HG03378 (cell line): ENCODE measurements around the gene C5orf34.
A peak's percentile ranks its signal among the peaks of the same experiment; 100 is the strongest.
"Not testable (repeated sequence)": the region's sequence is repeated elsewhere in the genome, so short reads cannot be mapped to it uniquely, and the experiment has no call there.

Experiments used
- ATAC-seq: cut with Tn5 transposase; IDR thresholded peaks from one replicate; pipeline ENCODE4 v1.9.1; 2021; ENCODE audit warnings: mild to moderate bottlenecking, moderate library complexity; ENCODE audit not compliant: unreplicated experiment

Gene C5orf34, protein sequence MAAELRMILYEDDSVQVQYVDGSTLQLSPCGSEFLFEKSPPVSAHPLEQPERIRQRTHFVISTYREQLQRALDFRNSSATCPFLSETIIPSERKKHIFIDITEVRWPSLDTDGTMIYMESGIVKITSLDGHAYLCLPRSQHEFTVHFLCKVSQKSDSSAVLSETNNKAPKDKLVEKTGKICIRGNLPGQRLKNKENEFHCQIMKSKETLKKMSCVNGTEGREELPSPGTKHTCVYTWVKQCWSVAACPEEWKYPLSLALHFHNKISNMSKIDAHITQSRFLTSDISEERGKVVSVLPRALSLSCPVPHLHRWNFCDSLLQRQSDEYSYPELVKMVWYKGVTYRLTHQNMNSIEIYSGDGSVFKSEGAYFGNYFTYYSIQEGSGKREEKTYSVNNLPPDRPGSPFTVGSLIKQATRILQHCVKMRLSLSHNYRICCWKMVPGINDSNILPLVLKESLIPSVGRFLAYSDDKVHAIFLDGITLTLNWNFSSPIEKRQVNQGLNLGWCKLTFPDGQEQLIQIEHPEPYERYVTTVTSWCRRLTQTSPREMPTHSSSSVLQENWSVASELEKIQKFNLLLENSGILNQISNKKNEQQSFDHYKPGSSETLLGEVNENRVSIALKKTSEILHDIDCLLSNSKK

GRCh38 chr5:43514816-43515677 is at the start of gene C5orf34:
Gene C5orf34 (minus strand): TSS chr5:43515148. CDS start chr5:43509339, 5,809 bp downstream.
- ATAC-seq: peak; percentile 98

DNA sequence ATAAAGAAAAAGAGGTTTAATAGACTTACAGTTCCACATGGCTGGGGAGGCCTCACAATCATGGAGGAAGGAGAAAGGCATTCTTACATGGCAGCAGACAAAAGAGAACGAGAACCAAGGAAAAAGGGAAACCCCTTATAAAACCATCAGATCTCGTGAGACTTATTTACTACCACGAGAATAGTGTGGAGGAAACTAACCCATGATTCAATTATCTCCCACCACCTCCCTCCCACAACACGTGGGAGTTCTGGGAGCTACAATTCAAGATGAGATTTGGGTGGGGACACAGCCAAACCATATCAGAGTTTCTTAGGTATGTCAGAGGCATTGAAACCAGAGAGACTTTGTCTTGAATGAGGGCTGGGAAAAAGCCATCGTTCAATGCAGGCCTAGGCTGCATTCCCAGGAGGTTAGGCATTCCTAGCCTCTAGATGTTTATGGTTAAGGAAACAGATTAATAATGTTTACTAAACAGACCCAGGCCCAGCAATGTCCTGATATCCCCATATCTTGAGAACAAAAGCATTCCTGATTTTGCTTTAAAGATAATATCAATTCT is 49.4 kb upstream of the C5orf34 start:
- ATAC-seq: no peak

DNA sequence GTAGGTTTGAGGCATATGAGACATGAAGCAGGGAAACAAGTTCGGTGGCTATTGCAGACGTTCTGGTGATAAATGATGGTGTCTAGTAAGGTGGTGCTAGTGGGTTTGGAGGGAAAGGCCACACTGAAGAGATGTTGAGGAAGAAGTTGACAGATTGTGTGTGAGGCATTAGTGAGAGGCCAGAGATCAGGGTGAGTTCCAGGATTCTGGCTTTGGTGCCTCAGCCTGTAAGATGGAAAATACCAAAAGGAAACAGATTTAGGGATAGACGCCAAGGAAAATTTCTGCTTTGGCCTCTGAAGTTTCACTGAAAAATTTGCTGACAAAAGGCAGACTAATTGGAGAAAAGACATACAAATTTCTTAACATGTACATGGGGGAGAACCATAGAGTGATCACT is 48.4 kb upstream of the C5orf34 start:
- ATAC-seq: no peak

GRCh38 chr5:43561356-43561755 is 46.4 kb upstream of the C5orf34 start:
- no peak for ATAC-seq

DNA sequence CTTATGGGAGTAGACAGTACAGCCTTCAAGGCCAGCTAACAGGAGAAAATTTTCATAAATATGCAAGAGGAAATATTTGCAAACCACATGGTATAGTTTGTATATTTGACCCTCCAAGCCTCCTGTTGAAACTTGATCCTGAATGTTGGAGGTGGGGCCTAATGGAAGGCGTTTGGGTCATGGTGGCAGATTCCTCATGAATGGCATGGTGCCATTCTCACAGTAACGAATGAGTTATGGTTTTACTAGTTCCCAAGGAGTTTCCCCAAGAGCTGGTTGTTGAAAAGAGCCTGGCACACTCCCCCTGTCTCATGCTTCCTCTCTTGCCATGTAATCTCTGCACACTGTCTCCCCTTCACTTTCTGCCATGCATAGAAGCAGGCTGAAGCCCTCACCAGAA is 45.2 kb upstream of the C5orf34 start:
- no peak for ATAC-seq

DNA sequence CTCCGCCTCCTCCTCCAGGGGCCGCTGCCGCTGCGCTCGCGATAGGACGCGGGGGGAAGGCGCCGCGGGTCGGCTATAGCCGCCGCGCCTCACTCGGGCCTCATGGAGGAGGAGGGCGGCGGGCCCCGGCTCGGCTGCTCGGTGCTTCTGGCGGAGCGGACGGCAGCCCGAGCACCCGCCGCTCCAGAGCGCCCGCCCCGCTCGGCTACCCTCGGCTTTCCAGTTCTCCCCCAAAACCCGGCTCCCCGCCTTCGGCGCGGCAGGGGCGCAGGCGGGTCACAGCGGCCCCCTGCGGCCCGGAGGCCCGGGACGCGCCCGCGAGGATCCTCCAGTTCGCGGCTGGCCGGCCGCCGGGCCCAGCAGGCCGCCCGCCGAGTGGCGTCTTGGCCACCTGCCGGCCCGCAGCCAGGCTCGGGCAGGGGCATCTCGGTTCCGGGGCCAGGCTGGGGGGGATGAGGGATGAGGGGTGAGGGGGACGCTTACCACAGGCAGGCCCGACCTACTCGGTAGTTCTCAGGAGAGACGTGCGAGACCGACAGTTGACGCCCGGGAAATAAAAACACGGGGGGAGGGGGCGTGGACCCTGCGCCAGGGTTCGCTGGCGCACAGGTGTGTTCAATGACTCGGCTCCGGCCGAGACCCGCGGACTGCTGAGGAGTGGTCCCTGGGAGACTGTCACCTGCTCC is 42.1 kb upstream of the C5orf34 start, which contains the start of gene PAIP1:
Gene PAIP1, minus strand, starts transcription at position 221 of the 686 bp plus-strand sequence. CDS start 231 bp downstream, outside the sequence.
- ATAC-seq: peak; percentile 83

- not testable (repeated sequence) for ATAC-seq
These were observed 41.6 kb upstream of the C5orf34 start for GRCh38 chr5:43556607-43556856.

- ATAC-seq: peak; percentile 30
These were observed 41.1 kb upstream of the C5orf34 start for GRCh38 chr5:43555895-43556606.

DNA sequence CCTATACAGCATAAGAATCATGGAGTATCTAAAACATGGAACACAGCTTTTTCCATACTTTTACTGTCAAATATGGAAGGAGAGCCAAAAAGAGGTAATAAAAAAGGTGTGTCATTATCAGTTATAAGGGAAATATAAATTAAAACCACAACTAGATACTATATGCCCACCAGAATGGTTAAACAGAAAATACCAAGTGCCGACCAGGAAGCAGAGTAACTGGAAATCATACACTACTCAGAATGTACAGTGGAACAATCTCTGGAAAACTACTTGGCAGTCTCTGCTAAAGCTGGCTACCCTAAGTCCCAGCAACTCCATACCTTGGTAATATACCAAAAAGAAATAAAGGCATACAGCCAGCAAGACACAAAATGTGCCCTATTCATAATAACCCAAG is 39.5 kb upstream of the C5orf34 start:
- no peak for ATAC-seq

DNA sequence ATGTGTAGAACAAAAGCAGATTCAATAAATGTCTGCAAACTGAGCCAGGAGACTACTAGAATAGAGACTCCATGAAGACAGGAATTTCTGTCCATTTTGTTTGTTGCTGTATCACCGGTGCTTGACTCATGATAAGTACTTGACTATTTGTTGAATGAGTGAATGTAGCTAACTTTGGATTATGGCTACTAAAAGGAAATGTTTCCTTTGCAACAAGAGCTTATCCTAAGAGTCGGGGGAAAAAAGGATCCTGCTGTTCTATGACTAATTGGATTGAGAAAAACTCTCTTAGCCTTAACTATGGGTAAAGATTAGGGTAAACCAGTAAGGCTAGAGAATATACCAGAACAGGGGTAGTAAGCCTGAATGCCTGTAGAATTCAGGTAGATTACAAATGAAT is 38.4 kb upstream of the C5orf34 start:
- ATAC-seq: no peak

GRCh38 chr5:43551731-43552130 is 36.8 kb upstream of the C5orf34 start:
- no peak for ATAC-seq

- ATAC-seq: not testable (repeated sequence)
These were observed 34.3 kb upstream of the C5orf34 start for GRCh38 chr5:43549272-43549671.

- ATAC-seq: no peak
These were observed 33.4 kb upstream of the C5orf34 start for GRCh38 chr5:43548358-43548757.

- no peak for ATAC-seq
These were observed 32.6 kb upstream of the C5orf34 start for GRCh38 chr5:43547532-43547931.

DNA sequence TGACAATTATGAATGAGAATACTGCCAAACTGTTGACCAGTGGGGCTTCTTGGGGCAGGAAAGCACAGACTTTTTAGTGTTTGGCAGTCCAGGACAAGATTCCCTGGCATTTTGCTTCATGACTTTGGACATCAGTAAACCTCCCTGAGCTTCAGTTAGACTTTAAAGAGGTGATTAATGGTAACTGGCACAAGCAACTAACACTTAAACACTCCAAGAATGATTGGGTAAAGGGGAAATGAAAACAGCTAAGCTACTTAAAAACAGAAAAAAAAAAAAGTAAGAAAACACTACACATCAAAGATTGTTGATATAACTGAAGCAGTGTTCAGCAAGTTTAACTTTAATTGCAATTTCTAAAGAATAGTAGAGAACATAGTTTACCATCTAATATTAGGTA is 28.5 kb upstream of the C5orf34 start:
- ATAC-seq: no peak

- no peak for ATAC-seq
These were observed 25.8 kb upstream of the C5orf34 start for GRCh38 chr5:43540746-43541145.

- ATAC-seq: no peak
These were observed 22.0 kb upstream of the C5orf34 start for GRCh38 chr5:43536972-43537371.

DNA sequence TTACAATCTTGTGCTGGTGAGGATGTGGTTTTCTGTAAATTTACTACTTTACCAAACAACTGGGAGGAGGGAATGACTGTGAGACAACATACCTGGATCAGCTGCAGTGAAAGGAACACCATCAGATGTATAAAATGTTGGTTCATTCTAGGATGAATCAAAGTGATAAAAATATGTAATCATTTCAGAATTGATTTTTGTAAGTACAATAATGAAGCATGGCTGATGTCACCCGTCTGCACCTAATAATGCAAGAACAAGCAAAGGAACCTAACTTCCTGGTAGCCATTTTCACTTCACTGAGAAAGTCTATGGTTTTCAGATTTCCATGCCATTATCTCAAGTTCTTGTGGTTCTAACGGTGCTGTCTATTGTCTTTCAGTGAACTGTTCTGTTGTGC is 18.7 kb upstream of the C5orf34 start:
- no peak for ATAC-seq

DNA sequence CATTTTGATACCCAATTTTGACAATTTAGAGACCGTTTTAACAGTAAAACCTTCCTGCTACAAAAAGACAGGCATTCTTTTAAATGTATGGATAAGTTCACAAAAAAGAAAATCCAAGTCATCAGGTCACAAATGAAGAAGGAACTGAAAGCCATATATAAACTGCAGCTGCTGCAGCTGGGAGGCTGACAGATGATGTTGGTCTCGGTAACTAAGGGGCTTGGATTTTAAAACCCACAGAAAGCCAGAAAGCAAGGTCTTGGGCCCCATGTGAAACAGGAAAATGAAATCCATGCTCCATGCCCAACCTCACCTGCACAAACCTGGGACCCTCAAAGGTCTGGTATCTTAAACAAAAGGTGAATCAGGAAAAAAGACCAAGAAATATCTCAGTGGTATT is 15.7 kb upstream of the C5orf34 start:
- ATAC-seq: no peak

DNA sequence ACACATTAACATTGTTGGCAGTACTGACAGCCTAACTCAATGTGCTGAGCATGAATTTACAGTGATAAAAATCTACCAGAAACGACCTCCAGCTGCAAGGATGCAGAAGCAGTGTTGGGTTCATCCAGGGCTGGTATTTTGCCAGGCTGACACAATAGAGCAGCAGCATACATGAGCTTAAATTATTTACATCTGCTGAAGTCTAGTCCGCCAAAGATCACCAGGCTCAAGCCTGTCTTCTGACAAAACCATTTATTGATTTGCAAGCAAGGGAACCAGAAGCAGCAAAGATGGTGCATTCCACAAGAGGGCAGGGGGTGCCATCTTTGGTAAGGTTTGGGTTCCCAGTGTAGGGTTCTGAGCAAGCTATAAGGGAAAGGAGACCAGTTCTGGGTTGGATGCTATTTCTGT is 8.7 kb upstream of the C5orf34 start:
- ATAC-seq: no peak
